K562 (cell line): ENCODE results near the gene IL20RB. TPM values are rescaled to one million over a fixed set of nuclear protein-coding genes. Genes with fewer than 3 reads are reported as not detected.

Experiments used
- KAT8 ChIP-seq: fragments of 450-650 bp; IDR thresholded peaks from 2 replicates; pipeline ENCODE4 v1.6.1; 2016; ENCODE audit warnings: low read depth, mild to moderate bottlenecking
- PTBP1 ChIP-seq: fragments of 200-400 bp; formaldehyde crosslinking; IDR thresholded peaks from 2 replicates; pipeline ENCODE4 v1.6.1; 2017; ENCODE audit warnings: low read depth, low read length
- polyA plus RNA-seq, 8 experiments: library from polyadenylated mRNA; depleted of rRNA in 4 of 8; stranded (reverse) in 5 of 8; unstranded in 3 of 8; fragments of >200 nt; fragmentation: Nextera tagmentation in 2 of 8; fragmentation: Illumina TruSeq in 1 of 8; extraction: Ambion mirVana in 2 of 8; extraction: Trizol in 1 of 8; gene quantifications; 2 replicates each; pipeline versions ENCODE4 v1.2.1 to v1.2.3, GENCODE V29; 2011 to 2014; ENCODE audit warnings: inconsistent platforms in 1 of 8, missing spikeins in 1 of 8
- total RNA-seq, 7 experiments: library from RNA; depleted of rRNA in 6 of 7; stranded (reverse); fragments of >200 nt in 6 of 7; fragmentation: Illumina TruSeq in 2 of 7; extraction: Trizol in 2 of 7; gene quantifications; 2 replicates each; pipeline versions ENCODE4 v1.2.1 to v1.2.3, GENCODE V29; 2011 to 2021; ENCODE audit warnings: low replicate concordance in 1 of 7
- TF ChIP-seq, protein P1 (sequence below), 2 experiments: fragments of 450-650 bp in 1 of 2; sonication (generic) in 1 of 2; formaldehyde crosslinking in 1 of 2; IDR thresholded peaks; 2 replicates each; pipeline versions ENCODE4 v1.7.1 to v1.9.0; 2016 to 2022; ENCODE audit warnings: inconsistent platforms in 1 of 2, mild to moderate bottlenecking in 1 of 2, missing genetic modification reagents in 1 of 2
- TF ChIP-seq, protein P2 (sequence below): fragments of 200-800 bp; sonication (Bioruptor generic); IDR thresholded peaks from 2 replicates; pipeline ENCODE4 v1.6.1; 2016; ENCODE audit warnings: missing genetic modification characterization, missing compliant biosample characterization

The IL20RB gene
- total and polyA plus RNA-seq, 9 of the 15 experiments (the other 6 are each of a cell fraction or from before 2014, with no cell fraction given) = 0.77 to 9.9 (median 6.1) TPM

DNA sequence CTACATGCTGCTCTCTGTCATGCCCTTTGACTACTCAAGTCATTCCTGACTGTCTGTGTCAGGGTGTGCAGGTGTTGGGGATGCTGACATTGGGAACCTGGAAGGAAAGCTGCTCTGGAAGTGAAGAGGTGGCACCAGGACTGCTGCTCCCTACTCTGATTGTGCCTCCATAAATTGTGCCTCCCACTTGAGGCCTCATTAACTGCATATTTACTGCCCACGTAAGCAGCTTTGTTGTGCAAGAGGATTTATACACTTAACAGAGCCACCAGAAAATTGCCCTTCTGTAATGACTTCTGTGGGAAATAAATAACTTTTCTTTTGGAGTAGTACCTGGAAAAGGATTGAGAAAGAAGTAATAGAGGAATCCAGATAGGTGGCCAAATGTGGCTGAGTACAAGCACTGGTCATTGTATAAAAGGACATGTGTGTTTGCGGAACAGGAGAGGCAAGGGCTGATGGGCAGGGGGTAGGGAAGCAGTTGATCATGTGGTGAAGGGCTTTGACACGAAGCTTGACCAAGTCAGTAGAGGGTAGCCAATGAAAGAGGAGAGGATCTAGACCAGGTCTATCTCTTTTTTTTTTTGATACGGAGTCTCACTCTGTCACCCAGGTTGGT, 24.8 kb downstream of the IL20RB start (continued):
- TF ChIP-seq, protein P1, sequence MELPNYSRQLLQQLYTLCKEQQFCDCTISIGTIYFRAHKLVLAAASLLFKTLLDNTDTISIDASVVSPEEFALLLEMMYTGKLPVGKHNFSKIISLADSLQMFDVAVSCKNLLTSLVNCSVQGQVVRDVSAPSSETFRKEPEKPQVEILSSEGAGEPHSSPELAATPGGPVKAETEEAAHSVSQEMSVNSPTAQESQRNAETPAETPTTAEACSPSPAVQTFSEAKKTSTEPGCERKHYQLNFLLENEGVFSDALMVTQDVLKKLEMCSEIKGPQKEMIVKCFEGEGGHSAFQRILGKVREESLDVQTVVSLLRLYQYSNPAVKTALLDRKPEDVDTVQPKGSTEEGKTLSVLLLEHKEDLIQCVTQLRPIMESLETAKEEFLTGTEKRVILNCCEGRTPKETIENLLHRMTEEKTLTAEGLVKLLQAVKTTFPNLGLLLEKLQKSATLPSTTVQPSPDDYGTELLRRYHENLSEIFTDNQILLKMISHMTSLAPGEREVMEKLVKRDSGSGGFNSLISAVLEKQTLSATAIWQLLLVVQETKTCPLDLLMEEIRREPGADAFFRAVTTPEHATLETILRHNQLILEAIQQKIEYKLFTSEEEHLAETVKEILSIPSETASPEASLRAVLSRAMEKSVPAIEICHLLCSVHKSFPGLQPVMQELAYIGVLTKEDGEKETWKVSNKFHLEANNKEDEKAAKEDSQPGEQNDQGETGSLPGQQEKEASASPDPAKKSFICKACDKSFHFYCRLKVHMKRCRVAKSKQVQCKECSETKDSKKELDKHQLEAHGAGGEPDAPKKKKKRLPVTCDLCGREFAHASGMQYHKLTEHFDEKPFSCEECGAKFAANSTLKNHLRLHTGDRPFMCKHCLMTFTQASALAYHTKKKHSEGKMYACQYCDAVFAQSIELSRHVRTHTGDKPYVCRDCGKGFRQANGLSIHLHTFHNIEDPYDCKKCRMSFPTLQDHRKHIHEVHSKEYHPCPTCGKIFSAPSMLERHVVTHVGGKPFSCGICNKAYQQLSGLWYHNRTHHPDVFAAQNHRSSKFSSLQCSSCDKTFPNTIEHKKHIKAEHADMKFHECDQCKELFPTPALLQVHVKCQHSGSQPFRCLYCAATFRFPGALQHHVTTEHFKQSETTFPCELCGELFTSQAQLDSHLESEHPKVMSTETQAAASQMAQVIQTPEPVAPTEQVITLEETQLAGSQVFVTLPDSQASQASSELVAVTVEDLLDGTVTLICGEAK (IDR thresholded peaks at IDR 0.05) = no peak
- TF ChIP-seq, protein P1 (CRISPR knock-in tag; IDR thresholded peaks at IDR 0.05) = no peak
- no peak for TF ChIP-seq PTBP1
- no peak for TF ChIP-seq KAT8
- TF ChIP-seq, protein P2, sequence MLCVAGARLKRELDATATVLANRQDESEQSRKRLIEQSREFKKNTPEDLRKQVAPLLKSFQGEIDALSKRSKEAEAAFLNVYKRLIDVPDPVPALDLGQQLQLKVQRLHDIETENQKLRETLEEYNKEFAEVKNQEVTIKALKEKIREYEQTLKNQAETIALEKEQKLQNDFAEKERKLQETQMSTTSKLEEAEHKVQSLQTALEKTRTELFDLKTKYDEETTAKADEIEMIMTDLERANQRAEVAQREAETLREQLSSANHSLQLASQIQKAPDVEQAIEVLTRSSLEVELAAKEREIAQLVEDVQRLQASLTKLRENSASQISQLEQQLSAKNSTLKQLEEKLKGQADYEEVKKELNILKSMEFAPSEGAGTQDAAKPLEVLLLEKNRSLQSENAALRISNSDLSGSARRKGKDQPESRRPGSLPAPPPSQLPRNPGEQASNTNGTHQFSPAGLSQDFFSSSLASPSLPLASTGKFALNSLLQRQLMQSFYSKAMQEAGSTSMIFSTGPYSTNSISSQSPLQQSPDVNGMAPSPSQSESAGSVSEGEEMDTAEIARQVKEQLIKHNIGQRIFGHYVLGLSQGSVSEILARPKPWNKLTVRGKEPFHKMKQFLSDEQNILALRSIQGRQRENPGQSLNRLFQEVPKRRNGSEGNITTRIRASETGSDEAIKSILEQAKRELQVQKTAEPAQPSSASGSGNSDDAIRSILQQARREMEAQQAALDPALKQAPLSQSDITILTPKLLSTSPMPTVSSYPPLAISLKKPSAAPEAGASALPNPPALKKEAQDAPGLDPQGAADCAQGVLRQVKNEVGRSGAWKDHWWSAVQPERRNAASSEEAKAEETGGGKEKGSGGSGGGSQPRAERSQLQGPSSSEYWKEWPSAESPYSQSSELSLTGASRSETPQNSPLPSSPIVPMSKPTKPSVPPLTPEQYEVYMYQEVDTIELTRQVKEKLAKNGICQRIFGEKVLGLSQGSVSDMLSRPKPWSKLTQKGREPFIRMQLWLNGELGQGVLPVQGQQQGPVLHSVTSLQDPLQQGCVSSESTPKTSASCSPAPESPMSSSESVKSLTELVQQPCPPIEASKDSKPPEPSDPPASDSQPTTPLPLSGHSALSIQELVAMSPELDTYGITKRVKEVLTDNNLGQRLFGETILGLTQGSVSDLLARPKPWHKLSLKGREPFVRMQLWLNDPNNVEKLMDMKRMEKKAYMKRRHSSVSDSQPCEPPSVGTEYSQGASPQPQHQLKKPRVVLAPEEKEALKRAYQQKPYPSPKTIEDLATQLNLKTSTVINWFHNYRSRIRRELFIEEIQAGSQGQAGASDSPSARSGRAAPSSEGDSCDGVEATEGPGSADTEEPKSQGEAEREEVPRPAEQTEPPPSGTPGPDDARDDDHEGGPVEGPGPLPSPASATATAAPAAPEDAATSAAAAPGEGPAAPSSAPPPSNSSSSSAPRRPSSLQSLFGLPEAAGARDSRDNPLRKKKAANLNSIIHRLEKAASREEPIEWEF (CRISPR knock-in tag) = no peak
